HT1080 (cell line): ENCODE results near the gene SPNS1. TPM values are rescaled to one million over a fixed set of nuclear protein-coding genes. Genes with fewer than 3 reads are reported as not detected.
"Not testable (repeated sequence)": the region's sequence is repeated elsewhere in the genome, so short reads cannot be mapped to it uniquely, and the experiment has no call there.

Experiments
- DNase-seq: peaks from one replicate; pipeline ENCODE4 v3.0.0-alpha.2; 2015; ENCODE audit warnings: low read depth
- total RNA-seq: library from RNA; depleted of rRNA; stranded (reverse); fragments of >200 nt; shearing (Covaris generic); gene quantifications from 2 replicates; pipeline ENCODE4 v1.2.3, GENCODE V29; 2014

The SPNS1 gene
- total RNA-seq, 1 experiment from 2014 or later: 45.6 TPM

DNA sequence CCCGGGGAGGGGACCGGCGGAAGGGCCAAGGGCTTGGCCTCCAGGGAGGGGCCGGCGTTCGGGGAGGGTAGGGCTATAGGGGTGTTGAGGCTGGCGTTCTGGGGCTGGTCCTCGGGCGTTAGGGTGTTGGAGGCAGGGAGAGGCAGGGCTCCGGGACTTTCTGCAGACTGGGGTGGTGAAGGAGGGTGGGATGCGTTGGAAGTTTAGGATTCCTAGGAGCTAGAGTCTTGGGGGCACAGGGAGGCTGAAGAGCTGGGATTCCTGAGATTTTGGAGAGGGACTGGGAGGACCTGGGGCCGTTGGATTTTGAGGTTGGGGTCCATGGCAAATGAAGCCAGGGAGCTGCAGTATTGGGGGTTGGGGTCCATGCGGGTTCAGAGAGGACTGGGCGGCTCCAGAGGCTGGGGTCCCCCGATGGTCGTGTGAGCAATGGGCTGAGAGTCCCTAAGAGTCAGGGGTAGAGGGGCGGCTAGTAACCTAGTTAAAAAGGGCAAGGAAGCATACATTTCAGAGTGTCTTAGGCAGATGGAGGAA lies 23.1 kb upstream of the SPNS1 start:
- DNase-seq: peak; percentile 10

GRCh38 chr16:28958216-28958615 lies 16.4 kb upstream of the SPNS1 start:
- DNase-seq: no peak

GRCh38 chr16:28958836-28959235 lies 15.7 kb upstream of the SPNS1 start:
- DNase-seq: no peak

DNA sequence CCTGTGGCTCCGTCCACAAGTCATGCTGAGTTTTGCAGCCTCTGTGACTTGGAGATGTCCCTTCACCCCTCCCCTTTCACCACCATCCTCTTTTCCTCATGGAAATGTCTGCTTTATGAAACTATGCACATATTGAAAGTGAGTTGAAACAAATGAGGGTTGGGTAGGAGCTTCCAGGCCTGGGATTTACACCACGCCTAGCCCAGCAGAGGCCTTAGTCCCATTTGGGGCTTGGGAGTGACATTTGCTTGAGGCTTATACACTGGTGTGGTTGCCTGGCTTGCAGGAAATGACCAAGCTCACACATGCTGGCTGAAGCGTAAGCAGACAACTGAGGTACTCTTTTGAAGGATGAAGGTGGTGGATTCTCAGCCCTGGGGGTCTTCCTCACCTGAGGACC lies 10.5 kb upstream of the SPNS1 start:
- no peak for DNase-seq

DNA sequence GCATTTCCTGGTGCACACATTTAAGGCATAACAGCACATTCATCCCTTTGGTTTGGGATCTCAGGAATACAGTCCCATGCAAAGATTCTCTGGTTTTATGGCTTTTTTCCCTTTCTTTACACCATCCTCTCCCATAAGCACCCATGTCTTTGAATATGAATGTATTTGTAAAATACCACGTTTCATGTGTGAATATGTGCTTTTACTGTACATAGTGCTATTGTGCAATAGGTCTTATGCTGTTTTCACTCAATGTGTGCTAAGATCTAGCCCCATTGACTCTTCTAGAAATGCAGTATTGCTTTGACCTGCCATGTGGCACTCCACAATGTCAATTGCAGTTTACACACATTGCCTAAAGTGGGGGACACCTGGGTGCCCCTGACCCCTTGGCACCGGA lies 10.1 kb upstream of the SPNS1 start:
- no peak for DNase-seq

GRCh38 chr16:28967156-28967555 lies 7.4 kb upstream of the SPNS1 start:
- DNase-seq: no peak

DNA sequence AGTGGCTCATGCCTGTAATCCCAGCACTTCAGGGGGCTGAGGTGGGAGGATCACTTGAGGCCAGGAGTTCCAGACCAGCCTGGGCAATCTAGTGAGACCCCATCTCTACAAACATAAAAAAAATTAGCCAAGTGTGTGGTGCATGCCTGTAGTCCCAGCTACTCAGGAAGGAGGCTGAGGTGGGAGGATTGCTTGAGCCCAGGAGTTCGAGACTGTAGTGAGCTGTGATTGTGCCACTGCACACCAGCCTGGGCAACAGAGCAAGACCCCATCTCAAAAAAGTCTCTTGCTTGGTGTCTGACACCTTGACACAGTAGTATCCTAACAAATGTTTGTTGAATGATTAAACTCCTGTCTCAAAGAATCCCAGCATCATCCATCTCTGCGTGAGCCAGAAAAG lies 4.9 kb upstream of the SPNS1 start:
- DNase-seq: not testable (repeated sequence)

GRCh38 chr16:28974007-28974436 lies 556 bp upstream of the SPNS1 start:
- peak; percentile 73 for DNase-seq

GRCh38 chr16:28975158-28975599 lies 601 bp downstream of the SPNS1 start:
- DNase-seq: no peak

- DNase-seq: no peak
Measured at GRCh38 chr16:28977703-28978662, 3.4 kb downstream of the SPNS1 start.

- DNase-seq: not testable (repeated sequence)
Measured at GRCh38 chr16:28980330-28980729, 5.8 kb downstream of the SPNS1 start.

GRCh38 chr16:28980929-28981328 lies 6.4 kb downstream of the SPNS1 start:
- no peak for DNase-seq

GRCh38 chr16:28981517-28981916 lies 6.9 kb downstream of the SPNS1 start:
- peak; percentile 31 for DNase-seq

- DNase-seq: no peak
Measured at GRCh38 chr16:28982418-28982817, 7.8 kb downstream of the SPNS1 start.

DNA sequence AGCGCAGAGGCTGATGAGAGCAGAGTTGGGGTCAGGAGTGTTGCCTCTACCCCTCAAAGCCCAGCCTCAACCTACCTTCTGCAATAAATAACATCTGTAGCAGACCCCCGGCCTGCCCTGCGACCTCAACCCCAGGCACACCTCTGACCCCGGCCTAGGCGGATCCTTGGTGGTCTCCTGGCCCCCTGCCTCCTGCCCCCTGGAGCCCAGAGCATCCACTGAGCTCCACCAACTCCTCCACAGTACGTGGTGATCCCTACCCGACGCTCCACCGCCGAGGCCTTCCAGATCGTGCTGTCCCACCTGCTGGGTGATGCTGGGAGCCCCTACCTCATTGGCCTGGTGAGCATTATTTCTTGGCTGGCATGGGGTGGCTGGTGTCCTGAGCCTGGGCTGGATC lies 8.4 kb downstream of the SPNS1 start:
- no peak for DNase-seq

GRCh38 chr16:28983644-28984043 lies 9.1 kb downstream of the SPNS1 start:
- DNase-seq: no peak

DNA sequence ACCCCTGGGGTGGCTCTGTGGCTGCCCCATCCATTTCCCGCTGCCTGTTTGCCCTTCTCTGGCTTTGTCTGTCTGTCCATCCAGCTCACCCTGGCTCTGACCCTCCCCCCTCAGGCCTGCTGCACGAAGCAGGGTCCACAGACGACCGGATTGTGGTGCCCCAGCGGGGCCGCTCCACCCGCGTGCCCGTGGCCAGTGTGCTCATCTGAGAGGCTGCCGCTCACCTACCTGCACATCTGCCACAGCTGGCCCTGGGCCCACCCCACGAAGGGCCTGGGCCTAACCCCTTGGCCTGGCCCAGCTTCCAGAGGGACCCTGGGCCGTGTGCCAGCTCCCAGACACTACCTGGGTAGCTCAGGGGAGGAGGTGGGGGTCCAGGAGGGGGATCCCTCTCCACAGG lies 9.5 kb downstream of the SPNS1 start:
- DNase-seq: no peak

- peak; percentile 85 for DNase-seq
Measured at GRCh38 chr16:28984619-28985135, 10.1 kb downstream of the SPNS1 start, which contains the start of gene LAT. TSS of gene LAT (plus strand) at chr16:28985052. CDS start at chr16:28985418, 366 bp downstream.

DNA sequence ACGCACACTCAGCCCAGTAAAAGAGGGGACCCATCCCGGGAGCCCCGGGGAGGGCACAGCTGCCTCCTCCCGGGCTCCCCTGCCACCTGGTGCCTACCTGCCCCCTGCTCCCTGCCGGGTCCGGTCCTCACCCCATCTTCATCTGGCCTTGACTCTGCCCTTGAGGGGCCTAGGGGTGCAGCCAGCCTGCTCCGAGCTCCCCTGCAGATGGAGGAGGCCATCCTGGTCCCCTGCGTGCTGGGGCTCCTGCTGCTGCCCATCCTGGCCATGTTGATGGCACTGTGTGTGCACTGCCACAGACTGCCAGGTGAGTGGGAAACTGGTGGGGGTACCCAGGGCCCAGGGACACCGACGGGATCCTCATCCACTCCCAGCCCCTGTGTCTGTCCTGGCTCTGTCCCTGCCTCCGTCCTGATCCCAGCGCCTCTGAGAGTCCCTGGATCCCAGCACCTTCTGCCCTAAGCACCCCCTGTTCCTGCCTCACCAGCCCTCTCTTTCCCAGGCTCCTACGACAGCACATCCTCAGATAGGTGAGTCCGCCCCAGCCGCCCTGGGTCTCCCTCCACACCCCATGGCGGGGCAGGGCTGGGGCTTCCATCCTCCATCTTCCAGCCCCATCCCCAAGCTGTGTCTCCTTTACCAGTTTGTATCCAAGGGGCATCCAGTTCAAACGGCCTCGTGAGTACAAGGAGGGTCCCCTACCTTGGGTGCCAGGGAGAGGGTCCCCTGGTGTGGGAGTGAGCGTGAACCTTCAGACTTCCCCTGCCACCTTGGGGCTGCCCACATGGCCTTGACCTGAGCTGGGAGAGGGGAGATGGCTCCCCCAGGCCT lies 10.8 kb downstream of the SPNS1 start:
- DNase-seq: no peak

DNA sequence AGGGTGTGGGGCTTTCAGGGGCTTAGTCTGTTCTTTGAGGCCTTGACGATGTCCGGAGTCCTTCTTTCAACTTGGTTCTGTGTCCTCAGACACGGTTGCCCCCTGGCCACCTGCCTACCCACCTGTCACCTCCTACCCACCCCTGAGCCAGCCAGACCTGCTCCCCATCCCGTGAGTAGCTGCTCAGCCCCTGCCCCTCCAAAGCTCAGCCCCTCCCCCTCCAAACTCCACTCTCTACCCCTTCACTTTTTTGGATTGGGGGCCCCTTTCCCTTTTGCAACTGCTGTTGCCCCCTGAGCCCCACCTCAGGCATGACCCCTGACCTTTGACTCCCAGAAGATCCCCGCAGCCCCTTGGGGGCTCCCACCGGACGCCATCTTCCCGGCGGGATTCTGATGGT lies 11.5 kb downstream of the SPNS1 start:
- DNase-seq: no peak

DNA sequence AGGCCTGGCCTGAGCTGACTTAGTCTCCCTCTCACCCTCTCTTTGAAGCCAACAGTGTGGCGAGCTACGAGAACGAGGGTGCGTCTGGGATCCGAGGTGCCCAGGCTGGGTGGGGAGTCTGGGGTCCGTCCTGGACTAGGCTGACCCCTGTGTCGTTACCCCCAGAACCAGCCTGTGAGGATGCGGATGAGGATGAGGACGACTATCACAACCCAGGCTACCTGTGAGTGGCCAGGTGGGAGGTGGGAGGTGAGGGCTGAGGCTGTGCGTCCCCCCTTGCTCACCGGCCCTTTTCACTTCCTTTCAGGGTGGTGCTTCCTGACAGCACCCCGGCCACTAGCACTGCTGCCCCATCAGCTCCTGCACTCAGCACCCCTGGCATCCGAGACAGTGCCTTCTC lies 11.9 kb downstream of the SPNS1 start:
- DNase-seq: no peak
